Upper lobe of left lung (tissue), 6 donors: ENCODE data around the gene CAMP. TPM values are rescaled to one million over a fixed set of nuclear protein-coding genes. Genes with fewer than 3 reads are reported as not detected.

ENCODE experiments used
- ATAC-seq, 2 donors: fragments of 200-7000 bp; cut with Tn5 transposase; one replicate each; pipeline ENCODE4 v1.9.1; 2022; ENCODE audit warnings: mild to moderate bottlenecking in 2 of 2, moderate library complexity in 2 of 2; ENCODE audit not compliant: low FRiP score in 2 of 2
- DNase-seq, 2 donors: peaks; one replicate each; pipeline ENCODE4 v3.0.0-alpha.2; 2019 to 2020
- H3K27ac ChIP-seq, 4 donors: fragments of 200-600 bp; sonication (generic); one replicate each; pipeline ENCODE4 v1.5.1; 2016 to 2019
- H3K27me3 ChIP-seq, 4 donors: fragments of 200-600 bp; sonication (generic); one replicate each; pipeline ENCODE4 v1.5.1; 2017 to 2019
- H3K36me3 ChIP-seq, 4 donors: fragments of 200-600 bp; sonication (generic); one replicate each; pipeline ENCODE4 v1.5.1; 2016 to 2019
- H3K4me1 ChIP-seq, 4 donors: fragments of 200-600 bp; sonication (generic); one replicate each; pipeline ENCODE4 v1.5.1; 2018 to 2019
- H3K4me3 ChIP-seq, 4 donors: fragments of 200-600 bp; sonication (generic); one replicate each; pipeline ENCODE4 v1.5.1; 2017 to 2019; ENCODE audit warnings: mild to moderate bottlenecking in 2 of 4, moderate library complexity in 1 of 4
- H3K9me3 ChIP-seq, 4 donors: fragments of 200-600 bp; sonication (generic); one replicate each; pipeline ENCODE4 v1.5.1; 2018 to 2019
- CTCF ChIP-seq, 6 experiments: fragments of 450-650 bp in 4 of 6; fragments of 200-600 bp in 2 of 6; sonication (generic) in 2 of 6; IDR thresholded peaks; one replicate each; pipeline ENCODE4 v1.5.1; 2016 to 2019; ENCODE audit warnings: antibody characterized with exemption in 6 of 6
- EP300 ChIP-seq, 4 donors: sonication (generic); formaldehyde crosslinking; IDR thresholded peaks; one replicate each; pipeline ENCODE4 v1.5.1; 2017; ENCODE audit warnings: antibody characterized with exemption in 4 of 4, control low read depth in 2 of 4
- POLR2A ChIP-seq, 4 donors: fragments of 450-650 bp; IDR thresholded peaks; one replicate each; pipeline ENCODE4 v1.5.1; 2016 to 2017; ENCODE audit warnings: antibody characterized with exemption in 4 of 4, mild to moderate bottlenecking in 2 of 4
- POLR2AphosphoS5 ChIP-seq, 2 donors: sonication (generic); formaldehyde crosslinking; IDR thresholded peaks; one replicate each; pipeline ENCODE4 v1.5.1; 2017; ENCODE audit warnings: antibody characterized with exemption in 2 of 2
- WGBS, 2 donors: methylation state at CpG; one replicate each; pipeline ENCODE4 v1.1.5; 2017 to 2018; 5-methylcytosine and 5-hydroxymethylcytosine counted together
- total RNA-seq, 6 donors: library from RNA; depleted of rRNA in 4 of 6; stranded (reverse); fragments of >200 nt in 4 of 6; gene quantifications; one replicate each; pipeline versions ENCODE4 v1.1.0 to v1.2.1, GENCODE V29; 2016 to 2021
- donor health status: DM: no; HTN: no; CAD: no; lungs with moderate emphysema.
- donor health status: DM: no; HTN: yes; CAD: no; lungs with severe emphysema.

CAMP gene
- total RNA-seq, 6 donors from 2014 or later: 1.6 to 15.4 (median 2.7) TPM; not detected in 2

- peak; percentile 73 to 77 for ATAC-seq
- Histone ChIP-seq H3K27ac (peak overlapping the region; percentile 46 to 88 (median 72)), H3K36me3 (no peaks in the 10 kb centered on the region), H3K27me3 (no peaks in the 10 kb centered on the region), H3K4me1 (peaks cover 18 to 38% (median 29%) of the 10 kb centered on the region in 4 donors), H3K9me3 (no peaks in the 10 kb centered on the region), H3K4me3 (no peak overlapping the region)
- TF ChIP-seq CTCF (IDR thresholded peaks at IDR 0.05) (no peak), POLR2AphosphoS5 (IDR thresholded peaks at IDR 0.05) (peak in 1 of 2 donors; percentile 46)
- WGBS, 2 donors: 41 to 63% methylated on average over 3 to 5 of the region's 5 CpGs
- peak in 1 of 2 donors; percentile 90 for DNase-seq
Measured at GRCh38 chr3:48215876-48216275, 7.4 kb upstream of the CAMP start.

GRCh38 chr3:48217449-48217848, 5.8 kb upstream of the CAMP start:
- Histone ChIP-seq H3K36me3 (no peaks in the 10 kb centered on the region), H3K9me3 (no peaks in the 10 kb centered on the region), H3K27me3 (no peaks in the 10 kb centered on the region), H3K4me3 (no peak overlapping the region), H3K27ac (peak overlapping the region in 2 of 4 donors; percentile 21 to 84), H3K4me1 (peaks cover 18 to 38% (median 29%) of the 10 kb centered on the region in 4 donors)
- DNase-seq (peak in 1 of 2 donors; percentile 68), ATAC-seq (no peak)
- TF ChIP-seq POLR2AphosphoS5 (IDR thresholded peaks at IDR 0.05): no peak
- no peak for TF ChIP-seq CTCF (IDR thresholded peaks at IDR 0.05)
- no peak for TF ChIP-seq POLR2A (IDR thresholded peaks at IDR 0.05)
- TF ChIP-seq EP300 (IDR thresholded peaks at IDR 0.05): no peak
- WGBS, 2 donors: 61 to 82% methylated on average over 4 of the region's 4 CpGs

GRCh38 chr3:48218537-48218936, 4.8 kb upstream of the CAMP start:
- H3K36me3 ChIP-seq: no peaks in the 10 kb centered on the region
- WGBS, 2 donors: 95% methylated on average over 5 of the region's 5 CpGs
- no peak overlapping the region for H3K27ac ChIP-seq
- no peaks in the 10 kb centered on the region for H3K9me3 ChIP-seq
- H3K4me3 ChIP-seq: no peak overlapping the region
- DNase-seq (no peak), ATAC-seq (no peak)
- H3K27me3 ChIP-seq: no peaks in the 10 kb centered on the region
- no peak for TF ChIP-seq POLR2A (IDR thresholded peaks at IDR 0.05)
- no peak for TF ChIP-seq CTCF (IDR thresholded peaks at IDR 0.05)
- TF ChIP-seq EP300 (IDR thresholded peaks at IDR 0.05): no peak
- TF ChIP-seq POLR2AphosphoS5 (IDR thresholded peaks at IDR 0.05): no peak
- H3K4me1 ChIP-seq: peaks cover 18 to 43% (median 34%) of the 10 kb centered on the region in 4 donors

GRCh38 chr3:48219543-48219942, 3.8 kb upstream of the CAMP start:
- H3K27me3 ChIP-seq: no peaks in the 10 kb centered on the region
- 78% methylated on average over 3 of the region's 3 CpGs; no CpG with 5 or more reads in 1 of the 2 donors for WGBS, 2 donors
- no peak overlapping the region for H3K4me3 ChIP-seq
- H3K4me1 ChIP-seq: peaks cover 18 to 45% (median 36%) of the 10 kb centered on the region in 4 donors
- H3K36me3 ChIP-seq: no peaks in the 10 kb centered on the region
- TF ChIP-seq POLR2A (IDR thresholded peaks at IDR 0.05): no peak
- no peak for TF ChIP-seq POLR2AphosphoS5 (IDR thresholded peaks at IDR 0.05)
- TF ChIP-seq EP300 (IDR thresholded peaks at IDR 0.05): no peak
- no peak for TF ChIP-seq CTCF (IDR thresholded peaks at IDR 0.05)
- H3K27ac ChIP-seq: no peak overlapping the region
- ATAC-seq: no peak
- H3K9me3 ChIP-seq: no peaks in the 10 kb centered on the region
- DNase-seq: no peak

- peak overlapping the region in 1 of 4 donors; percentile 44 for H3K27ac ChIP-seq
- TF ChIP-seq CTCF (IDR thresholded peaks at IDR 0.05) (no peak), EP300 (IDR thresholded peaks at IDR 0.05) (no peak), POLR2A (IDR thresholded peaks at IDR 0.05) (no peak), POLR2AphosphoS5 (IDR thresholded peaks at IDR 0.05) (no peak)
- no peak overlapping the region for H3K4me3 ChIP-seq
- H3K9me3 ChIP-seq: no peaks in the 10 kb centered on the region
- DNase-seq: no peak
- peaks cover 8 to 33% (median 25%) of the 10 kb centered on the region in 4 donors for H3K4me1 ChIP-seq
- H3K27me3 ChIP-seq: no peaks in the 10 kb centered on the region
- ATAC-seq: no peak
- 67 to 85% methylated on average over 4 to 9 of the region's 9 CpGs for WGBS, 2 donors
- no peaks in the 10 kb centered on the region for H3K36me3 ChIP-seq
Measured at GRCh38 chr3:48220746-48221145, 2.5 kb upstream of the CAMP start.
